ENCODE results near the gene C6orf52. TPM values are rescaled to one million over a fixed set of nuclear protein-coding genes. Genes with fewer than 3 reads are reported as not detected.

Gene C6orf52
- total RNA-seq, 1 donor from 2014 or later, result 3.1 TPM

DNA sequence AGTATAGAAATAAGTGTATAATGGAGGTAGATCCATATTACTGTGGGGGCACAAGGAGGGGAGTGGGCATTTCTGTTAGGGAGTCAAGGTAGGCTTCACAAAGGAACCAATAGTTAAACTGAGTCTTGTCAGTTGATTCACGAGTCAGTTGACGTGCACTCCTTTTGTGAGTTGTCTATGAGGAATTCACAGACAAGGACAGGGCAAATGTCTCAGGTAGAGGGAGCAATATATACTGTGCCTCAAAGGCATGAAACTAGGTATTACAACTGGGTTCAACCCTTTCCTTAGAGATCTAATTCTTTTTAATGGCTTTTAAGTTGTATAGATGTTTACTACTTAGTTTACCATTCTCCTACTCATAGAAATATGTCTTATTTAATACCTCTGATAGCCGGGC, 39.4 kb upstream of the C6orf52 start:
- TF ChIP-seq CTCF (IDR thresholded peaks at IDR 0.05; ENCODE audit: insufficient read depth, low read length, poor library complexity, severe bottlenecking), result no peak
- Histone ChIP-seq H3K4me3 (ENCODE audit: low read depth, low read length) (no peak overlapping the region), H3K36me3 (ENCODE audit: control insufficient read depth, insufficient read depth, low read length) (no peaks in the 10 kb centered on the region), H3K27me3 (ENCODE audit: control insufficient read depth, insufficient read depth, low read length) (no peaks in the 10 kb centered on the region)
- DNase-seq (ENCODE audit: low read depth), result no peak

DNA sequence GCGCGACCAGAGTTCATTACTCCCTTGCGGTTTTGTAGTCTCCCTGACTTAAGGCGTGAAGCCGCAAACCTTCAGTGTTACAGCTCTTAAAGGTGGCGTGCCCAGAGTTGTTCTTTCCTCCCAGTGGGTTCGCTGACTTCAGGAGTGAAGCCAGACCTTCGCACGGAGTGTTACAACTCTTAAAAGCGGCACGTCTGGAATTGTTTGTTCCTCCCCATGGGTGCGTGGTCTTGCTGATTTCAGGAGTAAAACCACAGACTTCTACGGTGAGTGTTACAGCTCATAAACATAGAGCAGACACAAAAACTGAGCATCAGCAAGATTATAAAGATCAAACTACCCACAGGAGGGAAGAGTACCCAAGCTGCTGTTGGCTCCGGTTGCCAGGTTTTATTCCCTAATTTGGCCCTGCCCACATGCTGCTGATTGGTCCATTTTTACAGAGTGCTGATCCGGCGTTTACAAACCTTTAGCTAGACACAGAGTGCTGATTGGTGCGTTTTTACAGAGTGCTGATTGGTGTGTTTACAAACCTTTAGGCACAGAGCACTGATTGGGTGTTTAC, 38.8 kb upstream of the C6orf52 start:
- H3K27me3 ChIP-seq (ENCODE audit: control insufficient read depth, insufficient read depth, low read length), result no peaks in the 10 kb centered on the region
- no peak for DNase-seq (ENCODE audit: low read depth)
- no peaks in the 10 kb centered on the region for H3K36me3 ChIP-seq (ENCODE audit: control insufficient read depth, insufficient read depth, low read length)
- H3K4me3 ChIP-seq (ENCODE audit: low read depth, low read length), result no peak overlapping the region
- no peak for TF ChIP-seq CTCF (IDR thresholded peaks at IDR 0.05; ENCODE audit: insufficient read depth, low read length, poor library complexity, severe bottlenecking)

DNA sequence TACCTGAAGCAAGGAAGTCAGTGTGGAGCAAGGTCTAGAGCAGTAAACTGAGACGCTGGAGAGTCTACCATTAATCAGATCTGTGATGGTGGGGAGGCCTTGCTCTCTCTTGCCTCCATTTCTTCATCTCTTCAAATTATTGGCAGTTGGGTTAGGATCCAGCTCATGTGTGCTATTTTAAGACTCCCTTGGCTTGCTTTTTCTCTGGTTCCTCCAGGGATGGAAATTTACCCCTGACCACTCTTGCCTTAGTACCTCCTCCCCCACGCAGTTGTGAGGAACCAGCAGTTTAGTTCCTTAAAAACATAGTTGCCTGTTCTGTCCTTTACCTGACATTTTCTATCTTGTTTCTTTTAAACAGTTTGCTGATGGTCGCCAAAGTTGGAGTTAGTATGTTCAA, 35.8 kb upstream of the C6orf52 start:
- TF ChIP-seq CTCF (IDR thresholded peaks at IDR 0.05; ENCODE audit: insufficient read depth, low read length, poor library complexity, severe bottlenecking), result no peak
- Histone ChIP-seq H3K36me3 (ENCODE audit: control insufficient read depth, insufficient read depth, low read length) (no peaks in the 10 kb centered on the region), H3K4me3 (ENCODE audit: low read depth, low read length) (no peak overlapping the region), H3K27me3 (ENCODE audit: control insufficient read depth, insufficient read depth, low read length) (no peaks in the 10 kb centered on the region)
- no peak for DNase-seq (ENCODE audit: low read depth)

GRCh38 chr6:10725716-10726115, 31.3 kb upstream of the C6orf52 start:
- no peak for DNase-seq (ENCODE audit: low read depth)
- H3K27me3 ChIP-seq (ENCODE audit: control insufficient read depth, insufficient read depth, low read length), result no peaks in the 10 kb centered on the region
- no peak overlapping the region for H3K4me3 ChIP-seq (ENCODE audit: low read depth, low read length)
- no peak for TF ChIP-seq CTCF (IDR thresholded peaks at IDR 0.05; ENCODE audit: insufficient read depth, low read length, poor library complexity, severe bottlenecking)
- peaks cover 1% of the 10 kb centered on the region for H3K36me3 ChIP-seq (ENCODE audit: control insufficient read depth, insufficient read depth, low read length)

GRCh38 chr6:10725044-10725443, 30.6 kb upstream of the C6orf52 start:
- TF ChIP-seq CTCF (IDR thresholded peaks at IDR 0.05; ENCODE audit: insufficient read depth, low read length, poor library complexity, severe bottlenecking), result no peak
- H3K4me3 ChIP-seq (ENCODE audit: low read depth, low read length), result no peak overlapping the region
- H3K36me3 ChIP-seq (ENCODE audit: control insufficient read depth, insufficient read depth, low read length), result peaks cover 1% of the 10 kb centered on the region
- no peaks in the 10 kb centered on the region for H3K27me3 ChIP-seq (ENCODE audit: control insufficient read depth, insufficient read depth, low read length)
- no peak for DNase-seq (ENCODE audit: low read depth)

- Histone ChIP-seq H3K36me3 (ENCODE audit: control insufficient read depth, insufficient read depth, low read length) (peaks cover 1% of the 10 kb centered on the region), H3K4me3 (ENCODE audit: low read depth, low read length) (peak overlapping the region; percentile 85), H3K27me3 (ENCODE audit: control insufficient read depth, insufficient read depth, low read length) (no peaks in the 10 kb centered on the region)
- no peak for DNase-seq (ENCODE audit: low read depth)
- no peak for TF ChIP-seq CTCF (IDR thresholded peaks at IDR 0.05; ENCODE audit: insufficient read depth, low read length, poor library complexity, severe bottlenecking)
These were observed 29.1 kb upstream of the C6orf52 start for GRCh38 chr6:10723567-10723881.
